G401 (cell line): Measurements from ENCODE around the gene SOS1. TPM values are rescaled to one million over a fixed set of nuclear protein-coding genes. Genes with fewer than 3 reads are reported as not detected.
"Not testable (repeated sequence)": the region's sequence is repeated elsewhere in the genome, so short reads cannot be mapped to it uniquely, and the experiment has no call there.

Source experiments
- DNase-seq: peaks from one replicate; pipeline ENCODE4 v3.0.0-alpha.2; 2015; ENCODE audit warnings: low spot score
- in situ Hi-C: cut with HindIII; loops from 2 replicates; pipeline ENCODE4 v1.10.0; 2016; ENCODE audit warnings: low sequenced_read_pairs, mixed read lengths
- total RNA-seq: library from RNA; depleted of rRNA; stranded (reverse); fragments of >200 nt; shearing (Covaris generic); gene quantifications from 2 replicates; pipeline ENCODE4 v1.2.3, GENCODE V29; 2014

SOS1 gene
- total RNA-seq, 1 experiment from 2014 or later = 22.0 TPM

DNA sequence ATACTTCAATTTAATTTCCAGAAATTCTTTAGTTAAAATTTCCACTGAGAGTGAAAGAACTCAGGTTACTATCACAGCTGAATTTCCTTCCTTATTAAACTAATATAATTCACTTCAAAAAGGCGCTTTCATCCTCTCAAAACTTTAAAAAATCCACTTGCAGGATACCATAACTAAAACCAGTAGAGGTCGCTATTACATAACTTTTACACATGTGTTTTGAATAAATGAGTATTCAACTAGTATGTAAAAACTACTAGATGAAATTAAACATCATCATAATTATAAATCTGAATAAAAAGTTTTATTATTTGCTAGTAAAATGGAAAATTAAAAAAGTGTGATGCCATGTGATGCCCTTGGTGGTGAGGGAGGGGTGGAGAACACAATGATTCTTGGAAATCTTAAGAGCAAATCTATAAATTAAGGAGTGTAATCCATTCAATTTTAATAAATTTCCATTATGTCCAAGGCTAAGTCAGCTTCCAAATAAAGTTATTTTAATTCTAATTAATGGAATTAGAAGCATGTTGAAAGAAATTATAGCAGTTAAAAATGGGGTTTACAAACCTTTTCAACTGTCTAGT is 61.4 kb downstream of the SOS1 start:
- in situ Hi-C loops = no loop called here
- peak; percentile 66 for DNase-seq

DNA sequence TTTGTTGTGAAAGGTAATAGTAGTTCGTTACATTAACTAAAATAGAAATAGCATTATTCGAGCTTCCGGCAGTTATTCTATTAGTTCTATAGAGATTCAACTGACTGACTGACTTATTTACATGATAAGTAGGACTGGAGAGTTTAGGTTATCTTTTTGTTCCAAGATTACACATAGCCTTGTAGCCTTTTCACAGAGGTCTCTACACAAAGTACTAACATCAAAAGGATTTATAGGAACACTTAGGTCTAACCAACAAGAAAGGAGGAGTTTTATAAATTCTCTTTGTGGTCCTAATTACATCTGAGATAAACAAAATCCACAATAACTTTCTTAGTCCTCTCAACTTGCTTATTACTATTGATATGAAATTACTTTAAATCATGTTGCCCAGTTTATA is 62.8 kb downstream of the SOS1 start:
- in situ Hi-C loops = no loop called here
- no peak for DNase-seq

DNA sequence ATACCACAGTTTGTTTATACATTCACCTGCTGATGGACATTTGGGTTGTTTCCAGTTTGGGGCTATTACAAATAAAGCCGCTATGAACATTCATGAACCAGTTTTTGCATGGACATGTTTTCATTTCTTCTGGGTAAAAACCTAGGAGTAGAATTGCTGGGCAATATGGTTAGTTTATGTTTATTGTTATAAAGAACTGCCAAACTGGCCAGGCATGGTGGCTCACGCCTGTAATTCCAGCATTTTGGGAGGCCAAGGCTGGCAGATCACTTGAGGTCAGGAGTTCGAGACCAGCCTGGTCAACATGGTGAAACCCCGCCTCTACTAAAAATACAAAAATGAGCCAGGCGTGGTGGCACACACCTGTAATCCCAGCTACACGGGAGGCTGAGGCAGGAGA is 68.2 kb downstream of the SOS1 start:
- DNase-seq, in situ Hi-C loops: not testable (repeated sequence)

DNA sequence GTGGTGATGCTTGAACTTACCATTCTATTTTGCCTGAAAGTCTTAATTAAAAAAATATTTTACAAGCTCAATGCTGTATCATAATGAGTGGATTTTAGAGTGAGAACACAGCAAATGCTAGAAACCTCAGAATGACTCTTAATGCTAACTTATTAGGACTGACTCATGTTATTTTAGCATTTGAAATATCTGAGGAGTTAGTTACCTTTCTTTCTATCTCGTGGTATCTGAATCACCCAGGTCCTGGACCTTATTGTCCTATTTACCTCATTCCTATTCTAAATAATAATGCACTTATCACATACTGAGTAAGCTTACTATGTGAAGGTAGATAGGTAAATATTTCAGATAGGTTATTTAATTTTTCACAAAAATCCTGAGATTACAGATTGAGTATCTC is 70.7 kb downstream of the SOS1 start:
- DNase-seq = no peak
- in situ Hi-C loops = no loop called here

DNA sequence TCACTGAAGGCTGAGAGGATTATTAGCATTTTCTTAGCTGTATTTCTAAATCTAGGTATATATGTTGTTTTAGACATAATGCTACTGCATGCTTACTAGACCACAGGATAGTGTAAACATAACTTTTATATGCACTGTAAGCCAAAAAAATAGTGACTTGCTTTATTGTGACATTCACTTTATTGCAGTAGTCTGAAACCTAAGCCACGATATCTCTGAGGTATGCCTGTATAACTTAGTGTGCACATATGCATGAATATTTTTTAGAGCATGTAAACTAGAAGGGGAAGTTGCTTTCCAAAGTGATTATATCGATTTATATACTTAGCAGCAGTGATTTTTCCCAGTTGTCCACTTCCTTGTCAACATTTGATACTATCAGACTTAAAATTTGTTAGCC is 81.8 kb downstream of the SOS1 start:
- in situ Hi-C loops = no loop called here

DNA sequence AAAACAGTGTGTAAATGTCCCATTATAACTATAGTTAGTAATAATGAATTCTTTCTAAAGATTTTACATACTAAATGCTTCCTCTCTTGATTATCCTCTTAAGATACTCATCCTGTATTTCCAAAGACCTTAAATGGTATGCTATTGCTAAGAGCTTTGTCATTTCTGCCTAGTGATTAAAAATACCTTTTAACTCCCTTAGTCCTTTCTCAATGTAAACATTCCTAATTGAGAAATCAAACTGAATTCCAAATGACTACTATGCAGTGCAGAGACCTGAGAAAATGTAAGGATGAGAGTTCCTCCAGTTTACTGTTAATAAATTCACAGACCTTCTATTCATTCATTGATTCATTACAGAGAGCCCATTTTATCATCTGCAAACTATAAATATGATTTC is 86.9 kb downstream of the SOS1 start:
- no peak for DNase-seq
- in situ Hi-C loops = no loop called here

More for the DNA sequence above, 81.8 kb downstream of the SOS1 start:
- no peak for DNase-seq

DNA sequence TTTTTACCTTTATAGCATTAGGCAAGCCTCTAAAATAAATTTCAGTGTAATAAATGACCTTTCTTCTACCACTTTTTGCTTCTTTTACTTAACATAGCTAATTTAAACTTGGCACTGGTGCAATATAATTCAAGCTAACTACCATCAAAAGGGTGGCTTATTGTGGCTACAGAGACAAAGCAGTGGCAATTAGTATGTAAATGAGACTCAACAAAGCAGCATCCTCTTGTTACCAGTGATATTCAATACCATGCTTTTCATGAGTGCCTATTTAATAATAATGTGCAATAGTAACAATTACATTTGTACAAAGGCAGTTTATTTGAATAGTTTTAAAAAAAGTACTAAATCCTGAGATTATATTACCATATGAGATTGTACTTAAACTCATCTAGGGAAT is 93.4 kb downstream of the SOS1 start:
- no peak for DNase-seq
- in situ Hi-C loops = no loop called here

DNA sequence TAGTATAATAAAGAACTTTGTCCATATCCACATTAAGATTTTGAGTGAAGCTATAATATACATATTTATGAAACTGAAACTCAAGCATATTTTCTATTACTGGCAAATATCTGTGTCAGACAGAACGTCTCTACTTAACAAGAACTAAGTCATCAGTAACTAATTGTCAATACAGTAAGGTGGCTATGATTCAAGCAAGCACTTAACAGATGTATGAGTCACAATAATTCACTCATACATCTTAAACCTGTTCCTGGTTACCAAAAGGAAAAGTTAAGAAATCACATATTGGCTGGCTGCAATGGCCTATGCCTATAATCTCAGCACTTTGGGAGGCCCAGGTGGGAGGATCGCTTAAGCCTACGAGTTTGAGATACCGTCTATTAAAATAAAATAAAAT is 96.0 kb downstream of the SOS1 start:
- DNase-seq = no peak
- in situ Hi-C loops = no loop called here

DNA sequence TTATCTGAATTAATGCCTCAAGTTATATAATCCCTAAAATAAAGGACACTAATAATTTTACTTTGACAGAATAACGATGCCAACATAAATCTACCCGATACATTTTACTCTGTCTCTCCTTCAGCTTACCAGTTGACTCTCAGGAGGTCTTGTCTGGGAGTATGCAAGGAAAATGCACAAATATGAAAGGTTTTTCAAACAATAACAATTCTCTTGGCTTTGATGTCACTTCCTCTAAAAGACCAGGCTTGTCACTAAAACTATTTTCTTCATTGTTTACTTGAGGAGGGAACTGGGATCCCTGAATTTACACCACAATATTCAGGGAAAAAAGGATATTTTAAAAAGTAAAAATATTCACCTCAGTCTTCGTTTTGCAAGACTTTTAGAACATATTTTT is 97.2 kb downstream of the SOS1 start:
- in situ Hi-C loops = no loop called here
- no peak for DNase-seq

DNA sequence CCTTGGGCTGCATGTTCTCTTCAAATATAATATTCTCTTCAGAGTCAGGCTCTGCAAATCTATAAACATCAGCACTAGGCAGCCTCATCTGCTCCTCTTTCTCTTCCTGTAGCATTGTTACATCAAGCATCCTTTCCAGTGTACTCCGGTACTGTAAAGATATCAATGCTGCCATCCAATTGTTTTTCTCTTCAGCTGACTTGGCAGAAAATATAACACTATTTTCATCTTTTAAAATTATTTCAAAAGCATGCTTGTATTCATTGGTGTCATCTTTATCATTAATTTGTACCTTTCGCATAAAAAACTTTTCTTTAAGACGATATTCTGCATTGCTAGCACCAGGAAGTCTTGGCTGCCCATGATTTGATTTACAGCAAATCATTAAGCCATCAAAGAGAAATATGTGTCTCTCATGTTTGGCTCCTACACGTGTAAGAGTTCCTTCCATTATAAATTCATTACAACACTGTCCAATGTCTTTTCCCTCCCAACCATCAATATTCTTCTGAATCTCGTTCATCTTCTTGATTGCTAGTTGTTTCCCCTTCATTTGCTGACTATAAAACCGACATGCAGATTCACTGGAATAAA is 98.1 kb downstream of the SOS1 start:
- DNase-seq = no peak
- in situ Hi-C loops = no loop called here

DNA sequence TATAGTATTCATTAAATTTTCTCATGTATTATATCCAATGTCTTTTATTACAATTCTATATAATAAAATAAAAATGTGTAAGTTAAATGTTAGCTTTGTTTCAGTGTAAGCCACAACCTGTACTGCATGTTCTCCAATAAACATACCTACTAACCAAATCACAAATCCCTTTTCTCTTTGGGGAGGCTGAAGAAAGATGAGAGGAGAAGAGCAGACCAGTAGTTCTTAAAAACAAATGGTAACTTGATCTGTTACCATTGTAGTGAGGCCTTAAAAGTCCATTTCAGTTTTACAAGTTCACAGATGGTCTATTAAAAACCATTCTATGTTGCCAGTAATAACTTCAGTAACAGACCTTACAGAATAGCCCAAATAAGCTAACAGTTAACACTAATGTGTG is 100.5 kb downstream of the SOS1 start:
- in situ Hi-C loops = no loop called here
- DNase-seq = no peak

DNA sequence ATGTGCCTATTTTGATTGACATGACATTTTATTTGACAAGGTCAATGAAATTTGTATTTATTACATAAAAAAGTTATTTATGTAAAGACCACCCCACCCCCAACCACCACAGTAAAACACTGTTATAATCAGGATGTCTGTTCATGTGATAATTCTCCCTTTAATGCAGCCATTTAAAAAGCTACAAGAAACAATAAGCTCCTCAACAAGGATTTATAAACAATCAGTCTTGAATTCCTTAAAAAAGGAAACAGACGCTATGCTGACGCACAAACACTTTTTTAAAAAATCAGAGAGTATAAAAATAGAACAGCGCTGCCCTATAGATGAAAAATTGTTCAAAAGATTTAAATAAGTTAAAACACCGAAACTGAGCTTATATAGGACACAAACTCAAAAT is 102.2 kb downstream of the SOS1 start:
- in situ Hi-C loops = no loop called here
- DNase-seq = no peak

DNA sequence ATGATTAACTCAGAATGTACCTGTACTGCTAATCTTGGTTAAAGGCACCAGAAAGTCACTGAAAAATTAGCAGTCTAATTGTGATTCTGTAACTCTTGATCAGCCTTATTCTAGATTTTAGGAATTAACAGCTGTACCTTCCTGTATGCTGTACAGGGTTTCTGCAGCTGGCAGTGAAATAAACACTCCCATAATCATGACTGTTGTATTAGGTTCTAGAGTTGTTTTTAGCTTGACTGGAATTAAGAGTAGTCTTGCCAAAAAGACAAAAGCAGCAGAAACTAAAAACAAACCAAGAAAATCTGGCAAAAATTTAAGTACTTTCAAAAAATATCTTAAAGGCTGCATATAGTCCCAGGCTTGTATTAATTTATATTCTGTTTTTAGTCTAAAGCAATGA is 103.5 kb downstream of the SOS1 start:
- in situ Hi-C loops = no loop called here
- DNase-seq = no peak

DNA sequence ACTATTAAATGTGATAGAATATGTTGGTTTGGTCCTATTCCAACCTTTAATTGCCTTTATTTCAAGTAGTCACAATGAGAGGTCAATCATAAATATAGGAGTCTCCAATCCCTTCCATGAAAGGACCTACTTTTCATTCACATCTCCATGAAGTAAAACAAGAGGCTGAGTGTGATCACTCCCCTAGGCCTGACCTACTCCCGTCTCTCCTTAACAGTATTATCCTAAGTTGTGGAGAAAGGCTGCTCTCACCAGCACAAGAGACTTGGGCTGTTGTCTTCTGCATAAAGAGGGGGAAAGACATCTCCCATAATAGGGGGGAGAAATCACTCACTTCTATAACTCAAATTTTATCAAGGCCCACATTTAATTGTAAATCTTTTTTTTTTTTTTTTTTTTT is 105.4 kb downstream of the SOS1 start:
- in situ Hi-C loops = no loop called here
- no peak for DNase-seq

DNA sequence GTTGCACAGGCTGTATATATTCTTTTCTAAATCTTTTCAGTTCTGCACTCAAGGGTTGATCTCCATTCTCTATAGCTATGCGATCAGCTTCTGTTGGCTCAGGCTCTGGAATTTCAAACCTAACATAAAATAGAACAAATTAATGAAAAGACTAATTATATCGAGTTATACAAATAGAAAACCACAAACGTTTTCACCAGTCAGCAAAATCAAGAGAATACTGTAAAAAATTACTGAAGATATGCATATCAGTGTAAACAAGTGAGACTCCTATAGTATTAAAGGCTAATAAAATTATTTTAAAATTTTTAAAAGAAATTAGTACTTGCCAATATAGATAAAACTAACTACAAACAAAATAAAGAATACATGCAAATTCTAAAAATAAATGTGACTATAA is 107.0 kb downstream of the SOS1 start:
- no peak for DNase-seq
- in situ Hi-C loops = no loop called here

DNA sequence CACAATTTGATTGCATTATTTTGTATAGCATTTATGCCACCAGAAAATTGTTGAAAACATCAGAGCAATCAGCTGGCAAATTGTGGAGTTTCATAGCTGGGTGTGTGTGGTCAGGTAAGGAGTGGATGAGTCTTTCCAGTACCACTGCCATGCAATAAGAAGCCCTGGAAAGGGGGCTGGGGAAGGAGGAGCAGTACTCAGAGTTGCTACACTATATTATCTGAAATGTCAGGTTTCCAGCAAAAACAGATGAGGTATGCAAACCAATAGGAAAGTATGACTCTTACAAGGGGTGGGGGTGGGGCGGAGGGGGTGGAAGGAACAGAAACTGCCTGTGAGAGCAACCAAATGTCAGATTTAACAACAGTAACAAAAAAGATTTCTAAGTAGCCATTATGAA is 112.2 kb downstream of the SOS1 start:
- in situ Hi-C loops = no loop called here
- no peak for DNase-seq

DNA sequence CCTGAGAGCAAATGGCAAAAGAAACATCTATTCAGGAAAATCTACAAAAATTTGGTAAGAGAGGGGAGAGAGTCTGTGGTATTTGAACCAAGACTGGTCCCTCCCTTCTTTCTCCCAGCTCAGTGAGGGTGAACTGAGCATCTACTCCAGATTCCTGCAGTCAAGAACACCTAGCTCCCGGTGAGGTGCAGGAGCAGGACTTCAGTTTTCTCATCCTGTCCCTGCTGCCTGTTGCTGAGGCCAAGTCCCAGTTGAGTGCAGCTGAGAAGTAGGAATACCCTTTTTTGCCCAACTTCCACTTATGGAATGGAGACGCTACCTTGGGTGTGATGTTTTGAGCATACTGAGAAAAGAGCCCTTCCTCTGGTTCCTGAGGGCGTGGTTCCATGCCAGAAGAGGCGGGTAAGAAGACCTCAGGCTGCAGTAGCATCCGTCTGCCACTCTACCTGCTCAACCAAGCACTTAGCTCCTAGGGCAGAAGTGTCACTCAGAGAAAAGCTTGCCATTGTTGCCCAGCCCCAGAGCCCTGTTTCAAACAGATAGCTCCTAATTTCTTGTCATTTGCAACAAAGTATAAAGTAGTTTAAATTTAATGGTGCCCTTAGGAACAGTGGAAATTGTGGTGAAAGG is 112.9 kb downstream of the SOS1 start:
- DNase-seq = no peak
- in situ Hi-C loops = no loop called here

DNA sequence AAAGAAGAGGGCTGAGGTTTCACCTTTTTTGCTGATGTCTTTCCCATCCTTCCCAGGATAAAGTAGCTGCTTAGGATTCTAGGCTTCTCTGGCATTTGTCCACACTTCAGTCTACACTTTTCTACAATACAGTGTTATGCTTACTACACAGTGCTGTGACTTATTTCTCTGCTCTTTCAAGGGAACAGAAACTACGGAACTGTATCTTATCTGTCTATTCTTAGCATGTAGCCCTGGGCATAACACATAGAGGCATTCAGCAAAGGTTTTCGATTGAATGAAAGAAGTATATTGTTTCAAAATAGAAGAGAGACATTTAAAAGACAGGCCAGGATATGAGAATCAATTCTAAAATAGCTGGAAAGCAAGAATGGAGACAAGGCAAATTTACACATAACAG is 120.3 kb downstream of the SOS1 start:
- in situ Hi-C loops = no loop called here
- DNase-seq = no peak

DNA sequence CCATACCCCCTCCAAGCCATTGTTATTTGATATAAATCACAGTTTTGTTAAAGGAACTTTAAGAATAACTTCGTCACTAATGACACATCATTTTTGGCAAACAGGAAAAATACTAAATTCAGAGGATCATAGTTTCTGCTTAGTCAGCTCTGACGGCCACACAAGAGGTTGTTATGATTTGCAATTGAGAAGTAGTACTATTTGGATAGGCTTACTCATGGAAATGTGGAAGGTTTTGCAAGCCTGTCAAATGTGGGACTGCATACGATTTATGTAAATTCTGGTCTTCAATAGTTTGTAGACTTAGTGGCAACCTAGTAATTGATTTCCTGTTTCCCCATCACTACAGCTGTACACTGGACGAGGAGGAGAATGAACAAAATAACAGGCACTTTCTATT is 123.1 kb downstream of the SOS1 start:
- in situ Hi-C loops = no loop called here
- no peak for DNase-seq

DNA sequence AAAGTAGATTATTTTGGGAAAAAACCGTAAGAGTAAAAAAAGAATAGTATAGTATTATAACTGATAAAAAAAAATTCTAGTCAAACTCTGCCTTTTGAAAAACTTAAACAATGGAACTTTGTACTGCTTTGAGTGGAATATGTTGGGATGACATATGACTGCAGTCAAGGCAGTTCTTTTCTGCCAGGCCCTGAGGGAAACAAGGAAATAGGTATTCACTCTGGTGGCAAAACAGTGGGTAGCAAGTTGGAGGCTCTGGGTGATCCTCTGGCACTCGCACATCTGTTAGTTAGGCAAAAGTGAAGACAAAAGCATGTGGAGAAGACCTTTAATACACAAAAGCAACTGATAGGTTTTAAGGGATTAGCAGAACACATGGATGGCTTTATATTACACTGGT is 129.0 kb downstream of the SOS1 start:
- in situ Hi-C loops = no loop called here
- DNase-seq = no peak

DNA sequence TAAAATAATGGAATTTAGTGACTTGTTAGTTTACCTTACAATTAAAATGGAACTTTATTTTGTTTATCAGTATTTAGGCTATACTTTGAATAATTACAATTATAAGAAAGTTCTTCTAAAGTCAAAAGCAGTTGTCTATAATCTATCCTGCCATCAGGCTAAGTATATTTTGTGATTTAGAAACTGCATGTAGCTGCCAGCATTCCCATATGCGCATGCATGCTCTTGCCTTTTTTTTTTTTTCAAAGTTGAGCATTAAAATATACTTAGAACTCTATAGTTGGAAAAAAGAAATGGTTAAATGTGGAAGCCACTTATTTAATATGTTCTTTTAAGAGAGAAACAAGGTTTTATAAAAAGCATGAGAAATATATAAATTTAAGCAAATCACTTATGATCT is 132.1 kb downstream of the SOS1 start:
- DNase-seq = no peak
- in situ Hi-C loops = no loop called here
